NCI-H2196 treated with DMSO at 0.1 percent for 48 hours (cell line): ENCODE data around the gene LRMDA.

Source experiments
- DNase-seq: peaks from one replicate; lab custom pipeline; 2025; ENCODE audit not compliant: unreplicated experiment; lab: John Stamatoyannopoulos, UW

The LRMDA gene

DNA sequence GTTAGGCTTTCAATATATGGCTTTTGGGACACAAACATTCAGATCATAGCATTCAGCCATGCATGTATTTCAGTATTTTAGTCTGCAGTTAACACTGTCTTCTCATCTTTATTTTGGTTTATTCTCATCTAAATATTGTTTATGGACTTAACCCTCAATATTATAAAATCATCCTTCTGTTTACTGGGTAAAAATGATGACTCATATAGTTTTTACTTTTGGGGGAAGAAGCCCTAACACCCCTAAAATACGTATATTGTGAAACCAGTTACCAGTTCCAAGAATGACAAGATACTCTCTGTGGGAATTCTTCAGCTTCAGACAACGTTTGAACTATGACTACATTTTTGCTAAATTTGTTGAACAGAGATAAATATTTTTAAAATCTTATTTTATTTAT lies 505.4 kb downstream of the LRMDA start:
- DNase-seq, result no peak

DNA sequence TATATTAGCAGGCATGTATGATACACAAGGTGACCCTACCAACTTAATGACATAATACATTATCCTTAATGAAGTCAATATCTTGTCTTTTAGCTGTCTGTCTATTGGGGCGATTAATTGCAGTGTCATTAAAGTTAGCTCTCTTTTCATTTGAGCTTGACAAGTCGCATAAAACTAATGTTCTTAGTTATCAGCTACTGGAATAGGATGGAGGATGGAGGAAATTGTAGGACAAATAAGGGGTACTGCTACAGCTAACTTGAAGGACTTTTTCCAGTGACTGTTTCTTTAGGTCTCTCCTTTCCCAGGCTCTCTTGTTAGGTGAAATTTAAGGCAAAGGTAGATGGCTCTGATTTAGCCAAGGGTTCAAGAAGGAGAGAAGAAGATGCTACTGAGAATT lies 506.4 kb downstream of the LRMDA start:
- no peak for DNase-seq

DNA sequence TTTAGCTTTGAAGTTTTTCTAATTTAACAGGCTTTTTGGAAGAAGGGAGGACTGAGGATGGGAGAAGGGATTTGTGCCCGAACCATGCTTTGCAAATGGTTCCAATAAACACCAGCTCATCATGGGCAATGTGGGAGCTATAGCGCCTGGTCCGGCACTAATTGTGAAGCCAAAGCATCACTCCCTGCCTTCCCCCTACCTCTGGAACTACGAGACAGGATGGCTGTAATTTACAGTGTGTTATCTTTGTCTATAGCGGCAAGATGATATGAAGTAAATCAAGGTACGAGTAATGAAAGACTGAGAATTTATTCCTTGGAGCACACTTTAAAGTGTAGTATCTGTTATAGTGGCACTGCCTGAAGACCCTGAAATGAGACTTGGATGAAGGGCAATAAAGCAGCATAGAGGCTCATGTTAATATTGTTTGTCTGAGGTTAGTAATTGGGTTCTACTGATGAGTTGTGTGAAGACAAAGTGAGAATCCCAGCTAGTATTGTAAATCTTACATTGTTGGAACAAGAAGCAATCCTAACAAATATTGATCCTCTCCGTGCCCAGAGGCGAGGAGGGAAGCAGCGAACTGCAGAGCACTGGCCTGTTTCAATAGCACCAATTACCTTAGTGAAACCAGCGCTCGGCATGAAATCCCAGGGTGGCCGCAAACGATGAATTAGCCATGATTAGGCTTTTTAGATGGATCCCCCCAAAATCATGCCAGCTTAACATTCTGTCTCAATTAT lies 507.1 kb downstream of the LRMDA start:
- no peak for DNase-seq

DNA sequence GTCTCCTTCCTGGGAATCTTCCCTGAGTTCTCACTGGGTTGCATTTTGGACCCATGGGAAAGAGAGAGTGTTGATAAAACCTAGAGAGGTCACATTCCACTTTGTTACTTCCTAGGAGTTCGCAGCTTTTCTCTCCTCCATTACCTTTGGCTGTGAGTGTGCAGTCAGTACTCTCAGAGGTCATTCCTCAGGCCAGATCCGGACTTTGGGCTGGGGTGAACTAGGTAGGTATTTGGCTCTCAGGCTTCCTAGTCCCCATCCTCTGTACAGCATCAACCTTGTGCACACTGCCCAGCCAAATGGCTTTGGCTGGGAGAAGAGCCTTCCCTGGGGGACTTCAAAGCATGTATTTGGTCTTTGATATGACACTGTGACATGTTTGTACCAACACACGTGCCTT lies 508.1 kb downstream of the LRMDA start:
- no peak for DNase-seq

DNA sequence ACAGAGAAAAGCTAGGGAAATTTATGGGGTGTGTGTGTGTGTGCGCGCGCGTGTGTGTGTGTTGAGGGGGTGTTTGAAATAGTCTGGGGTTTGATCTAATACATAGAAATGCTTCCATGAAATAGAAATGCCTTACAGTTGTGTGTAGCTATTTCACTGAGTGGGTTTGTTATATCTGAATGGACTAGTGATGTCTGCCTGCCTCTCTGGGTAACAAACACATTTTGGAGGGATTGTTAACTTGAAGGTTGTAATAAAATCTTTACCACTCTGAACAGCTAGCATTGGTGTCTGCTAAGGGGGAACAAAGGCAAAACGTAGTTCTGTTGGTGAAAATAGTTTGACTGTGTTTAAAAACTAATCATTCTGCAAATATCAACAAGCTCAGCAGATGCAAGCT lies 509.3 kb downstream of the LRMDA start:
- no peak for DNase-seq

DNA sequence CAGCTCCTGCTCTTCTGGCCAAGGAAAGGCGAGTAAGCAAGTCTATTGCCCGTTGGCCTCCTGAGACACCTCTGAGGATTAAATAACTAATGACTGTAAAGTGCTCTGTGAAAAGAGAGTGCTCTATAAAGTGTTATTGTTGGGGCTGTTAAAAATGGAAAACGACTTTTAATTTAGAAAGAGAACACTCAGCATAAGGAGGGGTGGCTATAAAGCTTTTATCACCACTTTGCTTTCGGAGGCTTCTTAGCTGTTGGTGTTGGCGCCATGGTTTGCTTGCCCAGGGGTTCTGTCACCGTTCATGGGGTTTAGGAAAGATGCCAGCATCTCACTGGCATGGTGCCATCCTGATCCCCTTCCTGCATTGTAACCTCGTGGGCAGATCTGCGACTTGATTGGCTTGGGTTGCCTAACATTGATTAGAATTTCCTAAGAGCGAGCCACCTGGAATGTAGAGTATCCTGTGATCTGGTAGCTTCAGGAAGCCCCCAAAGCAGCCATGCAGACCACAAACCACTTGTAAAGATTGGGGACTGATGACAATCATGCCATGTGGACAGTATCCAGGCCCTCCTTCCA lies 509.9 kb downstream of the LRMDA start:
- no peak for DNase-seq

DNA sequence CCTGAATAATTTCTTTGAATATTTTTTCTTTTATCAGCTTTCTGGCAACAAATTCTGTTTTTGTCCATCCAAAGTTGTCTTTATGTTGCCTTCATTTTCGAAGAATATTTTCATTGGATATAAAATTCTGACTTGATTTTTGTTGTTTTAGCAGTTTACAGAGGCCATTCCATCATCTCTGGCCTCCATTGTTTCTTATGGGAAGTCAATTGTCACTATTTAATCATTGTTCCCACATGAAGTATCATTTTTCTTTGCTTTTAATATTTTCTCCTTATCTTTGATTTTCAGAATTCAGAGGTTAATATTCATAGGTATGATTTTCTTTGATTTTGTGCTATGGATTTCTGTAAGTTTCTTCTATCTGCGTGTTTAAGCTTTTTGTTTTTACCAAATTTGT lies 512.6 kb downstream of the LRMDA start:
- no peak for DNase-seq

DNA sequence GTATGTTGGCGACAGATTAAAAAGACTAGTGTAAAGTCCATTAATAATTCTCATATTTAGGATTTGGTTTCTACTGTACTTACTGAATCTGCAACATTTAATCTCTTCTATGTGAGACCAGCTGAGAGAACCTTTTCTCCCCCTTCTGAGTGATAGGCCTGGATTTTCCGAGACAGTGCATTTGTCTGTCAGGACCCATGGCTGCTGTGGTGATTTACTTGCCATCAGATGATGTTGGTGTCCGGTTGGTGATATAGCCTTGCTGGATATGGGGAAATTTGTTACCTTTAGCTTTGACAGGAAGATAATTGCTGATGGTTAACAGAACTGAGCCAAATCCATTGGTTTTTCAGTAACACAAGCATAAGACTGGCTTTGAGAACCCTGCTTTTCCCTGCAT lies 517.2 kb downstream of the LRMDA start:
- DNase-seq, result no peak

DNA sequence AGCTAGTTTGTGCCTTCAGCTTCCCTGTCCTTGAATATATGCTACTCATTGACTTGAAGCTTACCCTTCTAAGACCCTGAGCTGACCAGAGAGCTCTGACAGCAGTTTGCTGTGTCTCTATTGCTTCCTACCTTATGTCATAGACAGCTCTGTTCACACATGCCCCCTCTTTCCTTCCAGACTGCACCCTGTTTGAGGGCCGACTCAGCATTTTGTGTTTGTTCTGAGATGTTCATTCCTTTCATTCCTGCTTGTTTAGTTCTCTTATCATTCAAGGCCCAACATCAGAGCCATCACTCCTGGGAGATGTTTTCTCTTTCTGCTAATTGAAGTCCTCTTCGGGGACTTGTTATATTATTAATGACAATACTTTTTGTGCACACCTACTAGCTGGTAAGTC lies 518.9 kb downstream of the LRMDA start:
- no peak for DNase-seq

DNA sequence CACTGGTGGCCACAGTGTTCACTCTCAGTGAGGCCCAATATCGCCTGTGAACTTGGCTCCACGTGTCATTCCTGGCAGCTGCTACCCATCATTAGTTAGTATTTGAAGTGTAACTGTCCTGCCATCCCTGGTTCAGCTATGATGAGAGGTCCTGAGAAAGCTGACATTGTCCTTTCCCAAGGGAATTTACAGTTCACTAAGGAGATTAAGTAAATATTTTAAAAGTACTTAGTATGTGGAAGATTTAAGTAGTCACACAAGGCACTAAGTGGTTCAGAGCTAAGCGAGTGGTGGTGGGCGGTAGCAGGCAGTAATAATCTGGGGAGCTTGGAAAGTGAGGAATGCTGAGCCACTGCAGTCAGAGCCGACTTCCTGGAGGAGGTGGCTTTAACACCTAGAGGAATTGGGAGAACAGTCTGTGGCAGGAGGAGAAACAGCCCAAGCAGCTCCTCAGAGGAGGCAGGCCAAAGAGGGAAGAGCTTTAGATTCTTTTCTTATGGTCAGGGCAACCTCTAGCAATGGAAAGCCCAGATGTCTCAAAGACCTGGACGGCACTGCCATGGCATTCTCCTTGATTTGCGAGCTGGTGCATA lies 519.7 kb downstream of the LRMDA start:
- DNase-seq, result no peak

DNA sequence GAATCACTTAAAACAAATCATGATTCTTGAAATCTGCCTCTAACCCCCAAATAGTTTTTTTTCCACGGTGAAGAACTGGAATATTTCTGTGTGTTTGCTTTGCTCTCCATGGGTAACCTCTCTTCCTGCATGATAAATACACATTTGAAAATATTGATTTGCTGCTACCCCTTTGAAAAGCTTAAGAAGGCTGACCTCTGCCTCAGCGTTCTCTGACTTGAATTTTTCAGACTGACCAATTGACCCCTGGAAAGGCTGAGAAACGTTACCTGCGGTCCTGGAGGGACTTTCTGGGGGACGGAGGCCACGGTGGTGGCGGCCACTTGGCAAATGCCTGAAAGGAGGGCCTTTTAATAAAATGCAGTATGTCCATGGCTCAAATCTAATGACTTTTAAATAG lies 520.2 kb downstream of the LRMDA start:
- no peak for DNase-seq

DNA sequence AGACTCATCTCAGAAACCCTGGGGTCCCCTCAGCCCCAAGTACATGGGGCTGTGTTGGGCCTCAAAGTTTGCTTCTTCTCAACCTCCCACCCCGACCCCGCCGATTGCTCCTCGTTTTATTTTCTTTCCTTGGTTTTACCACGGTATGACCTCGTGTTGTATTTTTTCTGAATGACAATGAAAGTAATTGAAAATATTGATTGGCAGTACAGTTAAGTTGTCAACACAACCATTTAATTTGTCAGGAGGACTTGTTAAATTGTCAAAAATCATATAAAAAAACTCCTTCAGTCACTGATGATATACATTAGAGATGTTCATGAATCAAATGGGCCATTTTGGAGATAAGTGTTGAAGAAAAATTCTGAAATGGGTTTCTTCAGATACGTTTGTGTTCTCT lies 520.7 kb downstream of the LRMDA start:
- DNase-seq, result no peak

DNA sequence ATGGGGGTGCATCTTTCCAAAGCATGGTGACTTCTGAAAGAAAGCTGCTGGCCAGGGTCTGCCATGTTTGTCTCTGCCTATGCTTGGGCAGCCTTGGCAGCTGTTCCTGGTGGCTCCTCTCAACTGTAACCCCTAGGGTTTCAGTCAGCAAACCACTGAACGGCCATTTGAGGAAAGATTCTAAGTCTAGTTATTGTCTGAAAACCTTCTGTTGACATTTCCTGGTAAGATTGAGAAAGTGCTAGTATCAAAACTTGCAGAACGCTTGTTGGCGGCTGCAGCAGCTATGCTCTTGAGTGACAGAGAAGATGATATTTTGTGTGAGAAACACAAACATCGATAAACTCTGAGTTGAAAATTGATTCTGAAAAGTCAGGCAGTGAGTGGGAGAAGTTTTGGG lies 523.1 kb downstream of the LRMDA start:
- no peak for DNase-seq

DNA sequence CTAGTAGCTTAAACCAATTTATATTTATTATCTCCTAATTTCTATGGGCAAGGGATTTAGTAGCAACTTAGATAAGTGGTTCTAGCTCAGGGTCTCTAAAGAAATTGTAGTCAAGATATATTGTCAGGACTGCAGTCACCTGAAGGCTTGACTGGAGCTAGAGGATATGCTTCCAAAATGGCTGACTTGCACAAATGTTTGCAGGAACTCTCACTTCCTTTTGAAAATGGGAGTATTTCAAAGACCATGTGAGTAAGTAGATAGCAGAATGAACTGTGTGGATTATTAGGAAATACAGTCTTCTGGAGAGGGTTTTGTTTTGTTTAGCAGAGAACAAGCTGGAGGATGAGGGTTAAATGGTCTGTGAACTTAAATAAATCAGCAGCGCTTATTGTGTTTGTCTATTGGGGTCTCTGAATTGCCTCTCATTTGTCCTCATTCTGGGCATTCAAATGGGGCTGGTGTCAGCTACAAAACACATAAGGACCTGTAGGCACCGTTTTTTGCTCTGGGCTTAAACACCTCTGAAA lies 524.6 kb downstream of the LRMDA start:
- no peak for DNase-seq

DNA sequence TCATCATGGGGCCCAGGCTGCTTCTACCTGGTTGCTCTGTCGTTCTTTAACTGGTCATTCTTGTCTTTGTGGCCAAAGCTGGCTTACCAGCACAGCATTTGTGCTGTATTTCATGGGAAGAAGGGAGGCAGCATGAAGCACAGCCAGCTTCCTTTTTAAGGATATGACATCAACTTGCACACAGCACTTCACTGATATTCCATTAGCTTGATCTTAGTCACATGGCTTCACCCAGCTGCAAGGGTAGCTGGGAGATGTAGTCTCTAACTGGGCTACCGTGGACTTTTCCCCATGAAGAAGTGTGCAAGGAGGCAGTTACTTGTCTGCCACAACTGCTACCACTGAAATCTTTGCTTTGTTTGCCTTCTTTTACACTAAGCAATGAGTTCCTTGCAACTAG lies 525.2 kb downstream of the LRMDA start:
- DNase-seq, result no peak

DNA sequence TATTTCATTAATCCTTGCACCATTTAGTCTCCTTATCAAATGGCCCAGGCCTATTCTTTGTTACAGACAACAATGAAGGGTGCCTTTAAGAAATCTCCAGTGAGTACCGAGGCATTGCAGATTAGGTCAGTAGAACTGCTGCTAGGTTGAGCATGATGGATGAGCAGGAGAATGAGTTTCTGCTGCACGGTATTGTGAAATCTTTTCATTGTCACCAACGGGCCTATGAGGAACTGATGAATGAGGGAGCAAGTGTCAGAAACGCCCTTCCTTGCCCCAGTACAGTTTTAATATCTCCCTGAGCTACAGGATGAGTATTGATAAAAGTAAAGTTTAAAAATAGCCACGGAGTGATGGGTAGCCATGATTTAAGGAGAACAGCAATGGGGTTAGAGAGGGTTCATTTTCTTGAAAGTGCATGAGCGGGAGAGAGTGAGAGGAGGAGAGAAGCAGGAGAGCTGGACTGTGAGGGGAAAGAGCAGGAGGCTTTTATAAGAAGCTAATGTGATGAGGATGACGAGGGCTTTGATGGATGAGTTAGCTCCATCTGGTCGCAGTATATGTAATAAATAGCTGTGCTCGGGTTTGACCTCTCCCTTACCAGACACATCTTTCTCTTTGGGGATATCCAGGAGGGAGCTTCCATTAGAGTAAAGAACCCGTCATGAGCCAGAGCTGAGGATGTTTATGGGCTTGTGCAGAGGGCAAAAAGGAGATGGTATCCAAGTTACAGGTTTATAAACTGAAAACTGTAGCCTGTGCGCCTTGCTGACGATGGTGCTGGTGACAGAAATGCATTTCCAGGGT lies 526.1 kb downstream of the LRMDA start:
- DNase-seq, result no peak

DNA sequence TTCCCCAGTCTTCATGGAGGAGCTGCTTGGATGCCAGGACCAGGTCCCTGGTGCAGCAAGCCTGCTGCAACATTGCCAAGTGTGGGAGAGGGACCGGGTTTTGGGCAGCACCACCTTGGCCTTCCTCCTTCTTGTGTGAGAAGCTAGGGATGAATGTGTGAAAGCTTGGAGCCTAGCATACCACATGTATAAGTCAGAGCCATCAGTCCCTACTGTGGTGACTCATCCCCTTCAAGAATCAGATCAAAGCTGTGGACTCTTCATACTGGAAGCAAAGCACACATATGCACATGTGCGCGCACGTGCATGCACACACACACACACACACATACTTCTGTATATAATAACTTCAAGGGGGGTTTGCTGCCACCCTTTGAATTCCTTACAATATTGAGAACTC lies 527.8 kb downstream of the LRMDA start:
- DNase-seq, result no peak

DNA sequence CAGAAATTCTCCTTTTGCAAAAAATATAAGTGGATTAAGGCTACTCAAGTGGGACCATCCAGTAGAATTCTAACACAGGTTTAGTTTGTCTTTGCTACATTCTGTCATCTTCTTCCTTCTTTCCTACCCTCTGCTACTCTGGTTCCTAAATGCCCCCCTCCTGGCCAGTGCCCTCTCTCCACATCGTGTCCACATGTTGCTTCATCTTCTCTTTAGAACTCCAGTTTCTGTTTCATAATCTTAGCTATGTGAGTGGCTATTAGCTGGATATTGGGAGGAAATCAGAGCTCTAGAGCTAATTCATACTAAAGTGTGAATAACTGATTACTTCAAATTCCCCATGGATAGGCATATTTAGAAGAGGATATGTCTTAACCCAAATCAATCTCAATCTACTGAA lies 528.5 kb downstream of the LRMDA start:
- DNase-seq, result no peak

DNA sequence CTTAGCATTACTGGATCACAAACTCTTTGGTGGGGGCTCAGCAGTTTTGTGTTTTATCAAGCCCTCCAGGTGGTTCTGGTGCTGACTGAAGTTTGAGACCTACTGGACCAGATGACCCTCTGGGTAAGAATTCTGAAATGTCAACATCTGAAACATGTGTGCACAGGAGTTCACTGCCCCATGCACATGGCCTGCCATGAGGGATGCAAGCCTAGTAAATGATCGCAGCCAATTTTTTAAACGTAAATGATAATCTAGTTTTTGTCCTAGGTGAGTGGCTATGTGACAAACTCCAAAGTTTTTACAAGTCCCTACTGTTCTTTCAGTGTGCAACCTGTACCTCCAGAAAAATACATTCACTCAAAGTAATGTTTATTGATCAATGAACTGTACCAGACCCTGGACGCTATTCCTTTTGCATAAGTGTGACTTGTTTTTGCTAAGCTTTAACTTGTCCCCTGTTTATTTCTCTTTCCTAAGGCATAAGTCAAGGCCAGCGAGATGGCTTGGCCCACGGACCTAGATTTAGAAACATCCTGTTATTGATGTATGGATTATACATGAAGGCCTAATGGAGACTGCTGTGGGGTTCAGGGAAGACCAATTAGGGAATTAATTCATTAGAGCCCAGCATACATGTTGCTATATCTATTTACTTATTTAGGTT lies 531.1 kb downstream of the LRMDA start:
- no peak for DNase-seq

DNA sequence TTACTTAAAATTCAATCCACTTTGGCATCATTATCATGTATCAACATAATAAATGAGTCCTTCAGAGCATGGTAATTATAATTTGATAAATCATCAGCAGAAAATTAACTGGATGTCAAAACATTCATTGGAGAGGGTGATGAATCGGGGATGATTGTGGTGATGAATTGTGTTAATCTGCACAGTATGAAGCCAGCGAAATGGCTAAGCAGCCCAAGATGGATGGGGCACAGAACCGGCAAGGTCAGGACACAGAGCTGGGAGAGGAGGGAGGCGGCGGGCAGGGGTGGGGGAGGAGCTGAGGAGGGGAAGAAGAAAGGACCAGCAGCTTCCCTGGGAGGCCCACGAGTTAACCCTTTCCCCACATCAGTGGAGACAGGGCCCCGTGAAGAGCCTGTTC lies 536.1 kb downstream of the LRMDA start:
- no peak for DNase-seq

DNA sequence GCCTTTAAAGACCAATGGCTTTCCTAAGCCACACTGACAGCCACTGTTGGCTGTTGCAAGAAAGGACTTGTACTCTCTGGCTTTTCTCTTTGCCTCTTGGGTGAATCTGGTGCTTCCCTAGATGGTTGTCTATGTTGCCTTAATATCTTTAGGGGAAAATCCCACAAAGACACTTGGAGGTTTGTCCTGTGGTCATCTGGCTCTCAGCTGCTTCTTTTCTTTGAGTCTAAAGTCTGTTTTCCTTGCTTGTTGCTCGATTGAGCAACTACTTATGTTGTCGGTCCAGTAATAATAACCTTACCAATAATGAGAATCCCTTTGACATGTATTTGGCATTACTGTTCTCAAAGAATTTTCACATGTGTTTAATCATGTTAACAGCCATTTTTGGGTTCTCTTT lies 537.6 kb downstream of the LRMDA start:
- DNase-seq, result no peak
